Measurements from ENCODE around the gene TIAM1.

TIAM1 gene

DNA sequence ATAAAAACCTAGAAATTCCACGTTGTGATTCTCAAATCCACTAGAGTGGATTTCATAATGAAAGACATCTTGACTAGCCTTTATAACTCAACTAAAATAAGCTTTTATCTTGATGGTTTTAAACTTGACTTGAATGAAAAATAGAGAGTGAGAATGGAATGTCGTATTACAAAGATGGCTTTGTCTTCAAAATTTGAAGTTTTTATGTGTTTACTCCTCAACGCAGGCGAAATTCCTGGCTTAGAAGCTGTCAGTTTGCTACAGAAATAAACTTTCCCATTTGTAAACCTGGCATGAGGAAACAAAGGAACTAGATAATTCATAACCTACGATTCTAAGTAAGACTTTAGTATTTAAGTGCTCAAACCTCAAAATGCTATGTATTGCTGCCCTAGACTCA, 215.8 kb downstream of the TIAM1 start:
- TF ChIP-seq, protein P1, sequence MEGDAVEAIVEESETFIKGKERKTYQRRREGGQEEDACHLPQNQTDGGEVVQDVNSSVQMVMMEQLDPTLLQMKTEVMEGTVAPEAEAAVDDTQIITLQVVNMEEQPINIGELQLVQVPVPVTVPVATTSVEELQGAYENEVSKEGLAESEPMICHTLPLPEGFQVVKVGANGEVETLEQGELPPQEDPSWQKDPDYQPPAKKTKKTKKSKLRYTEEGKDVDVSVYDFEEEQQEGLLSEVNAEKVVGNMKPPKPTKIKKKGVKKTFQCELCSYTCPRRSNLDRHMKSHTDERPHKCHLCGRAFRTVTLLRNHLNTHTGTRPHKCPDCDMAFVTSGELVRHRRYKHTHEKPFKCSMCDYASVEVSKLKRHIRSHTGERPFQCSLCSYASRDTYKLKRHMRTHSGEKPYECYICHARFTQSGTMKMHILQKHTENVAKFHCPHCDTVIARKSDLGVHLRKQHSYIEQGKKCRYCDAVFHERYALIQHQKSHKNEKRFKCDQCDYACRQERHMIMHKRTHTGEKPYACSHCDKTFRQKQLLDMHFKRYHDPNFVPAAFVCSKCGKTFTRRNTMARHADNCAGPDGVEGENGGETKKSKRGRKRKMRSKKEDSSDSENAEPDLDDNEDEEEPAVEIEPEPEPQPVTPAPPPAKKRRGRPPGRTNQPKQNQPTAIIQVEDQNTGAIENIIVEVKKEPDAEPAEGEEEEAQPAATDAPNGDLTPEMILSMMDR (IDR thresholded peaks at IDR 0.05; ENCODE audit: low read depth, low read length), result no peak
- no peak for DNase-seq (ENCODE audit: extremely low read depth, low read depth)

DNA sequence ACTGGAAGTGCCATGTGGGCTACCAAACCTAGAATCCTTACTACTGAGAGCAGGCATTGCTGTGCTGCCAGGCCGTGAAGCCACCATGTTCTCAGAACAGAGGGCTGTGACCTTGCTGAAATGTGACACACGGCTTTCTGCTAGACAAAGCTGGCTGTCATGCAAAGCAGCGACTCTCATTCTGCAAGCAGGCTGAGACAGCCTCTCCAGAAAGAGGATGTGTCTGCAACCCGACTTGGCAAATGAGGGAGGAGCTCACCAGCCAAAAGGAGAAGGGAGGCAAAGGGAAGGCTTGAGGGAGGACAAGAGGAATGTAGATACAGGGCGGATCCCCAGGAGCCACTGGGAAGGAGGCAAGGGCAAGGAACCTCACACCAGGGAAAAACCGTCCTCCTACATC, 220.1 kb downstream of the TIAM1 start:
- no peak for DNase-seq (ENCODE audit: extremely low read depth, low read depth)
- TF ChIP-seq, protein P1 (IDR thresholded peaks at IDR 0.05; ENCODE audit: low read depth, low read length), result no peak

GRCh38 chr21:31119199-31119598, 224.9 kb downstream of the TIAM1 start:
- no peak for DNase-seq (ENCODE audit: extremely low read depth, low read depth)
- TF ChIP-seq, protein P1 (IDR thresholded peaks at IDR 0.05; ENCODE audit: low read depth, low read length), result no peak

DNA sequence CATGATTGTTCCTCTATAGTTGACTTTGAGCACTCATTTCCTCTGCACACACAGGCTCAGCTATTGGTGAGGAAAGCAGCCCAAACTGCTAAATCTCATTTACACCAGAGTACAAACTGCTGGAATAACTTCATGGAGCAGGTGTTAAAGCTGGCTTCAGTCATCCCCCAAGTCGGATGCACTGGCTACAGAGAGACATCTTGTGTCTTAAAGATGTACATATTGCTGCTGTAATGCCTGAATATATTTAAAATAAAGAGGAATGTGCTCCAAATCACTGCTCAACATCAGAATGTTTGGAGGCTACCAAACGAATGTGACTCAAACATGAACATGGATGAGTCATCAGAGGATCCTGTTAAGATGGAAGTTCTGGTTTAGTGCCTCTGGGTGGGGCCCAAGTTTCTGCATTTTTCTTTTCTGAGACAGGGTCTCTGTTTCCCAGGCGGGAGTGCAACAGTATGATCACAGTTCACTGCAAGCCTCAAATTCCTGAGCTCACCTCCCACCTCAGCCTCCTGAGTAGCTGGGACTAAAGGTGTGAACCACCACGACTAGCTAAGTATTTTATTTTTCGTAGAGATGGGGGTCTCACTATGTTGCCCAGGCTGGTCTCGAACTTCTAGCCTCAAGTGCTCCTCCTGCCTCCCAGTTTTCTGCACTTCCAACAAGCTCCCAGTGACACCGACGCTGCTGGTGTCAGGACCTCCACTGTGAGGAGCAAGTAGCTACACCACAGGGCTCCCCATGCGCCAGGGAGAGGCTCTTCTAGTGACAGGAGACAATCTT, 226.7 kb downstream of the TIAM1 start:
- DNase-seq (ENCODE audit: extremely low read depth, low read depth), result no peak
- TF ChIP-seq, protein P1 (IDR thresholded peaks at IDR 0.05; ENCODE audit: low read depth, low read length), result no peak

DNA sequence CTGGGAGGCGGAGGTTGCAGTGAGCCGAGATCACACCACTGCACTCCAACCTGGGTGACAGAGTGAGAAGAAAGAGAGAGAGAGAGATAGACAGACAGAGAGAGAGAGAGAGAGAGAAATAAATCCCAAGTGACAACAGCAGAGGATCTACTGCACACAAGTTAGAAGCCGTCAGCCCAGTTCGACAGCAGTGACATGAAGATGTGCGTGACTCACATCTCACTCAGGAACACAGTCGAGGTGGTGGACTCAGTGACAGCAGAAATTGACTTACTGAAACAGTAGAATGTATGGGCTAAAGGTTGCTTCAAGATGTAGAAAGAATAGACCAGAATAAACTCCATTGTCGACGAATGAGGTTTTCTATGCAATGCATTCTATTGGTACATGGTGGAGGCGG, 228.8 kb downstream of the TIAM1 start:
- TF ChIP-seq, protein P1 (IDR thresholded peaks at IDR 0.05; ENCODE audit: low read depth, low read length), result no peak
- DNase-seq (ENCODE audit: extremely low read depth, low read depth), result no peak

- TF ChIP-seq, protein P1 (IDR thresholded peaks at IDR 0.05; ENCODE audit: low read depth, low read length), result no peak
- no peak for DNase-seq (ENCODE audit: extremely low read depth, low read depth)
Measured at GRCh38 chr21:31111093-31111492, 233.0 kb downstream of the TIAM1 start.

DNA sequence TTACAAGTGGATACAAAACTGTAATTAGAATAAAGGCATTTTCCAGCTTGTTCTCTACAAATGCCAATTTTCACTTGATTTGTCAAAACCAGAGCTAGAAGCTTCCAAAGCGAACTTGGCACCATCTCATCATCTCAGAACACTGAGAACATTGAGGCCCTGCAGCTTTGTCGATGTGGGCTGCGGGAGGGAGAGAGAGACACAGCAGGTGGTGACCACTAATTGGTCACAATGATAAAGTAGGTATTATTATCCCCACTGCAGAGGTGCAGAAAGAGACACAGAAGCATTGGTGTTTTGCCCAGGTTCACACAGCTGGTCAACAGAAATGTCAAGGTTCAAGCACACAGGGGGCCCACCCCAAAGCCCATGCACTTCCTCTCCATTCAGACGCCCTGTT, 233.6 kb downstream of the TIAM1 start:
- DNase-seq (ENCODE audit: extremely low read depth, low read depth), result no peak
- TF ChIP-seq, protein P1 (IDR thresholded peaks at IDR 0.05; ENCODE audit: low read depth, low read length), result no peak
